Measurements from ENCODE around the gene SH3PXD2B.

Gene SH3PXD2B

GRCh38 chr5:172396220-172396619 lies 58.1 kb downstream of the SH3PXD2B start:
- TF ChIP-seq, protein P1, sequence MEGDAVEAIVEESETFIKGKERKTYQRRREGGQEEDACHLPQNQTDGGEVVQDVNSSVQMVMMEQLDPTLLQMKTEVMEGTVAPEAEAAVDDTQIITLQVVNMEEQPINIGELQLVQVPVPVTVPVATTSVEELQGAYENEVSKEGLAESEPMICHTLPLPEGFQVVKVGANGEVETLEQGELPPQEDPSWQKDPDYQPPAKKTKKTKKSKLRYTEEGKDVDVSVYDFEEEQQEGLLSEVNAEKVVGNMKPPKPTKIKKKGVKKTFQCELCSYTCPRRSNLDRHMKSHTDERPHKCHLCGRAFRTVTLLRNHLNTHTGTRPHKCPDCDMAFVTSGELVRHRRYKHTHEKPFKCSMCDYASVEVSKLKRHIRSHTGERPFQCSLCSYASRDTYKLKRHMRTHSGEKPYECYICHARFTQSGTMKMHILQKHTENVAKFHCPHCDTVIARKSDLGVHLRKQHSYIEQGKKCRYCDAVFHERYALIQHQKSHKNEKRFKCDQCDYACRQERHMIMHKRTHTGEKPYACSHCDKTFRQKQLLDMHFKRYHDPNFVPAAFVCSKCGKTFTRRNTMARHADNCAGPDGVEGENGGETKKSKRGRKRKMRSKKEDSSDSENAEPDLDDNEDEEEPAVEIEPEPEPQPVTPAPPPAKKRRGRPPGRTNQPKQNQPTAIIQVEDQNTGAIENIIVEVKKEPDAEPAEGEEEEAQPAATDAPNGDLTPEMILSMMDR (IDR thresholded peaks at IDR 0.05; ENCODE audit: insufficient read depth, missing control alignments), result no peak
- DNase-seq (ENCODE audit: insufficient read length, low spot score) (no peak), FAIRE-seq (no peak)

DNA sequence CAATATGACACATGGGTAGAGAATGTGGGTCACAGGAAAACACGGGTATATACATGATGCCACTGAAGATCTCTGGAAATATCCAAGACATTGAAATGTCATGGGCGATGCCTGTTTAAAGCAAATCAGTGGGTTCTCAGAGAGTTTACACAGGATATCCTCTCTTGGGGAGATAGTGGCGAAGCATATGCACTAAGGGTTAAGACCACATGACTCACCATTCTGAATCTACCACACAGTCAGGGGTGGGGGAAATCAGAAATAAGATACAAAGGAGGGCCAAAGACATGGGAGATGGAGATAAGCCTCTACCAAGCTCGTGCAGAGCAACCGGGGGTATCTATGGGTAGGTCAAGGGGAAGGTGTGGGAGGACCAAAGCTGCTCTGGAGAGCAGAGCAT lies 58.8 kb downstream of the SH3PXD2B start:
- TF ChIP-seq, protein P1 (IDR thresholded peaks at IDR 0.05; ENCODE audit: insufficient read depth, missing control alignments), result no peak
- DNase-seq (ENCODE audit: insufficient read length, low spot score) (no peak), FAIRE-seq (no peak)

DNA sequence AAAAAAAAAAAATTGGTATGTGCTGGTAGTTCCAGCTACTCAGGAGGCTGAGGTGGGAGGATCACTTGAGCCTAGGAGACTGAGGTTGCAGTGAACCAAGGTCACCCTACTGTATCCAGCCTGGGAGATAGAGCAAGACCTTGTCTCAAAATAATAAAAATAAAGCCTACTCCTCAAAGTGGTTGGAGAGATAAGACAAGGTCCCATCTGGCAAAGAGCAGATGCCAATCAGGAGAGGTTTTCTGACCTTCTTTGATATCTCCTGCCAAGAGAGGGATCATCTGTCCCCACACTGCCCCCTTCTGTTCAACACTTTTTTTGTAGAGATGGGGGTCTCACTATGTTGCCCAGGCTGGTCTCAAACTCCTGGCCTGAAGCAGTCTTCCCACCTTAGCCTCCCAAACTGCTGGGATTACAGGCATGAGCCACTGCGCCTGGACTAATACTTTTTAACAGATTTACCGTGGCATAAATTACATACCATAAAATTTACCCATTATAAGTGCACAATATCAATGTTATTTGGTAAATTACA lies 64.7 kb downstream of the SH3PXD2B start:
- TF ChIP-seq, protein P1 (IDR thresholded peaks at IDR 0.05; ENCODE audit: insufficient read depth, missing control alignments), result no peak
- DNase-seq (ENCODE audit: insufficient read length, low spot score) (no peak), FAIRE-seq (no peak)

DNA sequence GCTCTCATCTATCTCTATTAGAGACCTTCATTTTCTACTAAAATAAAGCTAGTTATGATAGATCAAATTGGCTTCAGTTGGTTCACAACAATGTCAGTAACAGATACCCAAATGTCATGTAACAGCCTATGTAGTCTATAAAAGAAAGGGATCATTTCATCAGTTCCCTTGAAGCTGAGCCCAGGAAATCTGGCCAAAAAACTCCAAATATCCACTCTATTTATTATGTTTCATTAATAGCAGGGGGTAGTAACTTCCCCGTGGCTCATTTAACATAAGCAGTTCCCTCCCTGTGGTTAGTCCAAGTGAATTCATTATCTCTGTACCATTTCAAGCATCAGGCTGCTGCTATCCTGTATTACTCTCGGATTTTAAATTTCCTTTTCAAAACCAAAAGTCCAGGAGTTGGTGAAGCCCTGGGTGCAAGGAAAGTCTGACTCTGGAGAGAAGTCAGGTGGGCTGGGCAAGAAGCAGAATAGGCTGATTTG lies 66.0 kb downstream of the SH3PXD2B start:
- DNase-seq (ENCODE audit: insufficient read length, low spot score) (no peak), FAIRE-seq (no peak)
- TF ChIP-seq, protein P1 (IDR thresholded peaks at IDR 0.05; ENCODE audit: insufficient read depth, missing control alignments), result no peak

- TF ChIP-seq, protein P1 (IDR thresholded peaks at IDR 0.05; ENCODE audit: insufficient read depth, missing control alignments), result no peak
- FAIRE-seq (no peak), DNase-seq (ENCODE audit: insufficient read length, low spot score) (no peak)
Measured at GRCh38 chr5:172385707-172386106, 68.6 kb downstream of the SH3PXD2B start.

- TF ChIP-seq, protein P1 (IDR thresholded peaks at IDR 0.05; ENCODE audit: insufficient read depth, missing control alignments), result no peak
- no peak for DNase-seq (ENCODE audit: insufficient read length, low spot score)
- no peak for FAIRE-seq
Measured at GRCh38 chr5:172385010-172385563, 69.2 kb downstream of the SH3PXD2B start.

DNA sequence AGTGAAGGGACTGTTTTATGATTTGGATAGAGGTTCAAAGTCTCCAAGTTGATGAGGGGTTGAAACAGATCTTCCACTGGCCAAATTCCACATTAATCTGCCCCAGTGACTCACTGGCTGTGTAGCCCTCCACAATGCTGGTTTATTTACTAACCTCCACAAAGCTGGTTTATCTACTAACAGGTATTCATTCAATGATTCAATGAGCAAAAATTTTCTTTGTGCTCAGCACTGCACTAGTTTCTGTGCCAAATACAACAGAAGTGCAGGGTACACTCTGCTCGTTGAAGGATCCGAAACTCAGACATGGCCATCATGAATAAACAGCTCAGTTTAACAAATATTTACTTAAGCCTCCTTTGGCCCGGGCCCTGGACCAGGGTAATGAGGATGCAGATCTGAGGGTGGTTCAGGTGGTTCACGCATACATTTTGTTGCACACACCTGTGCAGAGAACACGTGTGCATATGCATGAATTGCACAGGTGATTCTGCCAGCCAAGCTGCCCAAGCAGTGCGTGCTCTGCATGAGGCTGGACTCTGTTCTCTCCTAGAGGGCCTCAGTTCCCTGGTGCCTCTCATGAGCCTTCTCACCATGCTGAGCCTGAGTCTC lies 71.0 kb downstream of the SH3PXD2B start:
- no peak for FAIRE-seq
- TF ChIP-seq, protein P1 (IDR thresholded peaks at IDR 0.05; ENCODE audit: insufficient read depth, missing control alignments), result no peak
- no peak for DNase-seq (ENCODE audit: insufficient read length, low spot score)
